Fibroblast of lung (primary cell): ENCODE data around the gene DEF6. TPM values are rescaled to one million over a fixed set of nuclear protein-coding genes. Genes with fewer than 3 reads are reported as not detected.

Experiments used
- DNase-seq, 2 donors: peaks; one replicate each; pipeline versions ENCODE4 v3.0.0 to v3.0.0-alpha.2; 2010; ENCODE audit warnings: low read depth in 2 of 2
- H2AFZ ChIP-seq: 2 replicates; pipeline ENCODE4 v1.5.1; 2012; ENCODE audit warnings: low read length, control low read depth, inconsistent platforms
- H3K27ac ChIP-seq: 2 replicates; pipeline ENCODE4 v1.5.1; 2011; ENCODE audit warnings: low read length, control low read depth; ENCODE audit not compliant: insufficient read depth
- H3K27me3 ChIP-seq: 2 replicates; pipeline ENCODE4 v1.5.1; 2011; ENCODE audit warnings: mild to moderate bottlenecking, low read length; ENCODE audit not compliant: control insufficient read depth, insufficient read depth
- H3K36me3 ChIP-seq: 2 replicates; pipeline ENCODE4 v1.5.1; 2011; ENCODE audit warnings: low read length; ENCODE audit not compliant: control insufficient read depth, insufficient read depth
- H3K4me1 ChIP-seq: 2 replicates; pipeline ENCODE4 v1.5.1; 2011; ENCODE audit warnings: low read length; ENCODE audit not compliant: control insufficient read depth, insufficient read depth; ENCODE audit errors: extremely low read depth
- H3K4me2 ChIP-seq: 2 replicates; pipeline ENCODE4 v1.5.1; 2011; ENCODE audit warnings: low read length, control low read depth; ENCODE audit not compliant: insufficient read depth; ENCODE audit errors: extremely low read depth
- H3K4me3 ChIP-seq, 4 experiments: fragments of 200-600 bp in 1 of 4; sonication (generic) in 1 of 4; replicated peaks in 1 of 4; 2 replicates each; pipeline ENCODE4 v1.5.1; 2011 to 2016; ENCODE audit warnings: low read length in 4 of 4, low read depth in 3 of 4, mild to moderate bottlenecking in 3 of 4, control low read depth in 2 of 4, inconsistent platforms in 1 of 4, mixed read lengths in 1 of 4; ENCODE audit not compliant: insufficient read depth in 1 of 4; ENCODE audit errors: control extremely low read depth in 1 of 4
- H3K79me2 ChIP-seq: 2 replicates; pipeline ENCODE4 v1.5.1; 2012; ENCODE audit warnings: mild to moderate bottlenecking, low read length, inconsistent platforms; ENCODE audit not compliant: control insufficient read depth, insufficient read depth
- H3K9ac ChIP-seq: 2 replicates; pipeline ENCODE4 v1.5.1; 2011; ENCODE audit warnings: mild to moderate bottlenecking, low read length, control low read depth; ENCODE audit not compliant: insufficient read depth
- H3K9me3 ChIP-seq: 2 replicates; pipeline ENCODE4 v1.5.1; 2012; ENCODE audit warnings: low read depth, low read length; ENCODE audit not compliant: control insufficient read depth, insufficient read depth
- H4K20me1 ChIP-seq: 2 replicates; pipeline ENCODE4 v1.5.1; 2011; ENCODE audit warnings: low read length; ENCODE audit not compliant: control insufficient read depth, insufficient read depth; ENCODE audit errors: extremely low read depth
- EZH2 ChIP-seq: IDR thresholded peaks from 2 replicates; pipeline ENCODE4 v1.5.1; 2012; ENCODE audit warnings: low read length, control low read depth, mild to moderate bottlenecking; ENCODE audit errors: missing control alignments
- polyA plus RNA-seq, 2 donors: library from polyadenylated mRNA; depleted of rRNA in 1 of 2; stranded (reverse) in 1 of 2; unstranded in 1 of 2; fragments of >200 nt; gene quantifications; 2 replicates each; pipeline ENCODE4 v1.2.1, GENCODE V29; 2011 to 2012; ENCODE audit warnings: missing spikeins in 1 of 2
- total RNA-seq: library from RNA; depleted of rRNA; stranded (reverse); fragments of >200 nt; gene quantifications from 2 replicates; pipeline ENCODE4 v1.2.1, GENCODE V29; 2014
- TF ChIP-seq, protein P1 (sequence below), 2 donors: IDR thresholded peaks in 1 of 2; conservative IDR thresholded peaks in 1 of 2; 1 replicate in 1 of 2; 2 replicates in 1 of 2; pipeline ENCODE4 v1.5.1; 2011 to 2012; ENCODE audit warnings: low read length in 2 of 2, control low read depth in 1 of 2, inconsistent platforms in 1 of 2, low read depth in 1 of 2, mild to moderate bottlenecking in 1 of 2

Gene DEF6
- total and polyA plus RNA-seq, 2 donors (not counting 1 experiment from before 2014, with no cell fraction given): 0.12 to 0.33 TPM

DNA sequence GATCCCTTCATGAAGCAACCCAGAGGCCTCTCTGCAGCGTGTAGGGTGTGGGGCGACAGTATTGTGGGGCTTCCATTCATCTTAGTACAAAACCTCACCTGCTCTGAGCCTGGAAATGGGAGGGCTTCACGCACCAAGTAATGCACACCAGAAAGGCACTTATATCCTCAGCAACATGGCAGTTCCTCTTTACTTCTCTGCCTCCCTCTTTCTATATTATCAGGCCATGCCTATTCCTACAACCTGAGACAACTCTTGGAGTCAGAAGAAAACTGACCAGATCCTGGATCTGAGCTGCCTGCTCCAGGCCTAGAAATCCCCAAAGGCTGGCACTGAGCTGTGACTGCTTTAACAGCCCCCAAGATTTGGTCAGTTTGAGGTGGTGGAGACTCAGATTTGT lies 45.7 kb upstream of the DEF6 start:
- Histone ChIP-seq H3K9ac (no peak overlapping the region), H3K27ac (no peak overlapping the region), H3K9me3 (no peaks in the 10 kb centered on the region), H3K4me3 (no peak overlapping the region), H2AFZ (no peak overlapping the region), H4K20me1 (no peaks in the 10 kb centered on the region), H3K4me1 (no peaks in the 10 kb centered on the region), H3K4me2 (no peak overlapping the region), H3K36me3 (peaks cover under 1% of the 10 kb centered on the region), H3K27me3 (no peaks in the 10 kb centered on the region), H3K79me2 (peaks cover 2% of the 10 kb centered on the region)
- TF ChIP-seq, protein P1, sequence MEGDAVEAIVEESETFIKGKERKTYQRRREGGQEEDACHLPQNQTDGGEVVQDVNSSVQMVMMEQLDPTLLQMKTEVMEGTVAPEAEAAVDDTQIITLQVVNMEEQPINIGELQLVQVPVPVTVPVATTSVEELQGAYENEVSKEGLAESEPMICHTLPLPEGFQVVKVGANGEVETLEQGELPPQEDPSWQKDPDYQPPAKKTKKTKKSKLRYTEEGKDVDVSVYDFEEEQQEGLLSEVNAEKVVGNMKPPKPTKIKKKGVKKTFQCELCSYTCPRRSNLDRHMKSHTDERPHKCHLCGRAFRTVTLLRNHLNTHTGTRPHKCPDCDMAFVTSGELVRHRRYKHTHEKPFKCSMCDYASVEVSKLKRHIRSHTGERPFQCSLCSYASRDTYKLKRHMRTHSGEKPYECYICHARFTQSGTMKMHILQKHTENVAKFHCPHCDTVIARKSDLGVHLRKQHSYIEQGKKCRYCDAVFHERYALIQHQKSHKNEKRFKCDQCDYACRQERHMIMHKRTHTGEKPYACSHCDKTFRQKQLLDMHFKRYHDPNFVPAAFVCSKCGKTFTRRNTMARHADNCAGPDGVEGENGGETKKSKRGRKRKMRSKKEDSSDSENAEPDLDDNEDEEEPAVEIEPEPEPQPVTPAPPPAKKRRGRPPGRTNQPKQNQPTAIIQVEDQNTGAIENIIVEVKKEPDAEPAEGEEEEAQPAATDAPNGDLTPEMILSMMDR (conservative IDR thresholded peaks at IDR 0.05 in 1 of 2, IDR thresholded peaks at IDR 0.05 in 1 of 2; ENCODE audit: low read depth in 1 of 2, low read length in 2 of 2): no peak
- no peak for TF ChIP-seq EZH2
- no peak for DNase-seq

DNA sequence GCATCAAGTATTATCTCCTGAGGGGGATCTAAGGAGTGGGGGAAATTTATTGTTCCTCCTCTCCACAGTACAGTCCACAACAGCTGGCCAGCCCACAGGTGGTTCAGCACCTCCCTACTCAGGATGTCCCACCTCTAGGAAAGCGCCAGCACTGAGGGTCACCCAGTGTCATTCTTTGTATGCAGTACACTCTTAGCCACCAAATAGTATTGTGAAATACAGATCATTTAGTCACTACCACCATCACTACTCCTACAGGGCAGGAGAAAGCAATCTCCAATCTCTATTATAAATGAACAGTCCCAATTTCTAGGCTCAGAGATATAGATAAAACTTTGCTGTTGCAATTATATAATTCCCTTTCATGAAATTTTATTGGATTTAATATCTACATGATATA lies 44.4 kb upstream of the DEF6 start:
- H2AFZ ChIP-seq: no peak overlapping the region
- no peaks in the 10 kb centered on the region for H3K36me3 ChIP-seq
- DNase-seq: no peak
- no peaks in the 10 kb centered on the region for H3K27me3 ChIP-seq
- peaks cover 3% of the 10 kb centered on the region for H3K79me2 ChIP-seq
- H3K9me3 ChIP-seq: no peaks in the 10 kb centered on the region
- no peaks in the 10 kb centered on the region for H3K4me1 ChIP-seq
- no peak overlapping the region for H3K27ac ChIP-seq
- H3K4me2 ChIP-seq: no peak overlapping the region
- no peak overlapping the region for H3K4me3 ChIP-seq
- no peak for TF ChIP-seq EZH2
- TF ChIP-seq, protein P1 (conservative IDR thresholded peaks at IDR 0.05 in 1 of 2, IDR thresholded peaks at IDR 0.05 in 1 of 2; ENCODE audit: low read depth in 1 of 2, low read length in 2 of 2): no peak
- no peak overlapping the region for H3K9ac ChIP-seq
- H4K20me1 ChIP-seq: no peaks in the 10 kb centered on the region

DNA sequence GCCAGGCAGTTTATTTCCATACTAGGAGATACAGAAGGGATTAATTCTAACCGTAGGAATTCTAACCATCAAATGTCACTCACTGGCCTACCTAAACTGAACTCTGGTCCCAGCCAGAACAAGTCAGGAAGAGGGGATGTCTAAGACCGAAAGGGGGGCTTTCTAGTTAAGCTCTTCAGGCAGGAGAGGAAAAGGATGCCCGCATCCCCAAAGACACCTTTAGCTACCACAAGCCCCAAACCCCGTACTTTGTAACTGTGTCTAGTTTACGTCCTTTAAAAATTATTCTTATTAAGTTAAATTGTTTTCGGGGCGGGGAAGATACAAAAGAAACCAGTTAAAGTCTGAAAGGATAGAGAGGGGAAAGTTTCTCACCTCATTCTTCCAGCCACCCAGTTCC lies 39.3 kb upstream of the DEF6 start:
- Histone ChIP-seq H2AFZ (no peak overlapping the region), H3K9me3 (no peaks in the 10 kb centered on the region), H3K9ac (peak overlapping the region; percentile 96), H3K27ac (peak overlapping the region; percentile 99), H3K4me2 (peak overlapping the region; percentile 83), H3K4me1 (no peaks in the 10 kb centered on the region), H4K20me1 (no peaks in the 10 kb centered on the region), H3K36me3 (no peaks in the 10 kb centered on the region), H3K79me2 (peaks cover 11% of the 10 kb centered on the region), H3K27me3 (no peaks in the 10 kb centered on the region), H3K4me3 (peak overlapping the region; percentile 79 to 93 (median 84))
- TF ChIP-seq, protein P1 (conservative IDR thresholded peaks at IDR 0.05 in 1 of 2, IDR thresholded peaks at IDR 0.05 in 1 of 2; ENCODE audit: low read depth in 1 of 2, low read length in 2 of 2): no peak
- TF ChIP-seq EZH2: no peak
- DNase-seq: no peak
